ENCODE results near the gene FAM78A.

Gene FAM78A

GRCh38 chr9:131292937-131293336 lies 16.6 kb upstream of the FAM78A start:
- DNase-seq (ENCODE audit: insufficient read length, low spot score) (no peak), FAIRE-seq (no peak)

GRCh38 chr9:131291795-131292315 lies 15.5 kb upstream of the FAM78A start:
- DNase-seq (ENCODE audit: insufficient read length, low spot score) (no peak), FAIRE-seq (no peak)
- TF ChIP-seq PAX5 (IDR thresholded peaks at IDR 0.05; ENCODE audit: insufficient read depth, low read length, severe bottlenecking) (no peak), POU2F2 (IDR thresholded peaks at IDR 0.05; ENCODE audit: low read depth, low read length) (no peak), POLR2AphosphoS5 (IDR thresholded peaks at IDR 0.05; ENCODE audit: low read depth, low read length) (no peak), TAF1 (IDR thresholded peaks at IDR 0.05; ENCODE audit: low read depth, low read length) (no peak), SPI1 (IDR thresholded peaks at IDR 0.05; ENCODE audit: low read depth, low read length) (no peak), POLR2A (IDR thresholded peaks at IDR 0.05; ENCODE audit: low read depth, low read length) (no peak)

More at GRCh38 chr9:131292937-131293336, 16.6 kb upstream of the FAM78A start:
- no peak for TF ChIP-seq SPI1 (IDR thresholded peaks at IDR 0.05; ENCODE audit: low read depth, low read length)
- no peak for TF ChIP-seq TAF1 (IDR thresholded peaks at IDR 0.05; ENCODE audit: low read depth, low read length)
- TF ChIP-seq PAX5 (IDR thresholded peaks at IDR 0.05; ENCODE audit: insufficient read depth, low read length, severe bottlenecking) = no peak
- no peak for TF ChIP-seq POU2F2 (IDR thresholded peaks at IDR 0.05; ENCODE audit: low read depth, low read length)
- no peak for TF ChIP-seq POLR2A (IDR thresholded peaks at IDR 0.05; ENCODE audit: low read depth, low read length)
- no peak for TF ChIP-seq POLR2AphosphoS5 (IDR thresholded peaks at IDR 0.05; ENCODE audit: low read depth, low read length)

GRCh38 chr9:131290767-131291370 lies 14.6 kb upstream of the FAM78A start:
- FAIRE-seq = no peak
- TF ChIP-seq TAF1 (IDR thresholded peaks at IDR 0.05; ENCODE audit: low read depth, low read length) = no peak
- no peak for TF ChIP-seq POLR2A (IDR thresholded peaks at IDR 0.05; ENCODE audit: low read depth, low read length)
- no peak for TF ChIP-seq PAX5 (IDR thresholded peaks at IDR 0.05; ENCODE audit: insufficient read depth, low read length, severe bottlenecking)
- TF ChIP-seq SPI1 (IDR thresholded peaks at IDR 0.05; ENCODE audit: low read depth, low read length) = no peak
- TF ChIP-seq POLR2AphosphoS5 (IDR thresholded peaks at IDR 0.05; ENCODE audit: low read depth, low read length) = no peak
- TF ChIP-seq POU2F2 (IDR thresholded peaks at IDR 0.05; ENCODE audit: low read depth, low read length) = no peak
- no peak for DNase-seq (ENCODE audit: insufficient read length, low spot score)

GRCh38 chr9:131290036-131290766 lies 13.9 kb upstream of the FAM78A start:
- DNase-seq (ENCODE audit: insufficient read length, low spot score) (no peak), FAIRE-seq (no peak)
- TF ChIP-seq SPI1 (IDR thresholded peaks at IDR 0.05; ENCODE audit: low read depth, low read length) = no peak
- no peak for TF ChIP-seq POLR2A (IDR thresholded peaks at IDR 0.05; ENCODE audit: low read depth, low read length)
- TF ChIP-seq POLR2AphosphoS5 (IDR thresholded peaks at IDR 0.05; ENCODE audit: low read depth, low read length) = no peak
- TF ChIP-seq TAF1 (IDR thresholded peaks at IDR 0.05; ENCODE audit: low read depth, low read length) = no peak
- no peak for TF ChIP-seq PAX5 (IDR thresholded peaks at IDR 0.05; ENCODE audit: insufficient read depth, low read length, severe bottlenecking)
- no peak for TF ChIP-seq POU2F2 (IDR thresholded peaks at IDR 0.05; ENCODE audit: low read depth, low read length)

- no peak for TF ChIP-seq TAF1 (IDR thresholded peaks at IDR 0.05; ENCODE audit: low read depth, low read length)
- no peak for TF ChIP-seq POLR2AphosphoS5 (IDR thresholded peaks at IDR 0.05; ENCODE audit: low read depth, low read length)
- no peak for TF ChIP-seq SPI1 (IDR thresholded peaks at IDR 0.05; ENCODE audit: low read depth, low read length)
- no peak for TF ChIP-seq PAX5 (IDR thresholded peaks at IDR 0.05; ENCODE audit: insufficient read depth, low read length, severe bottlenecking)
- no peak for TF ChIP-seq POLR2A (IDR thresholded peaks at IDR 0.05; ENCODE audit: low read depth, low read length)
- TF ChIP-seq POU2F2 (IDR thresholded peaks at IDR 0.05; ENCODE audit: low read depth, low read length) = no peak
- DNase-seq (ENCODE audit: insufficient read length, low spot score) = peak; percentile 58
- FAIRE-seq = no peak
These were observed 13.2 kb upstream of the FAM78A start, which contains the start of gene PLPP7 for GRCh38 chr9:131289301-131290035. Gene PLPP7, plus strand, starts transcription at chr9:131289723. Its CDS starts 275 bp downstream, at chr9:131289998.

- TF ChIP-seq SPI1 (IDR thresholded peaks at IDR 0.05; ENCODE audit: low read depth, low read length) = no peak
- no peak for TF ChIP-seq POLR2A (IDR thresholded peaks at IDR 0.05; ENCODE audit: low read depth, low read length)
- no peak for TF ChIP-seq PAX5 (IDR thresholded peaks at IDR 0.05; ENCODE audit: insufficient read depth, low read length, severe bottlenecking)
- TF ChIP-seq POLR2AphosphoS5 (IDR thresholded peaks at IDR 0.05; ENCODE audit: low read depth, low read length) = no peak
- no peak for TF ChIP-seq TAF1 (IDR thresholded peaks at IDR 0.05; ENCODE audit: low read depth, low read length)
- no peak for TF ChIP-seq POU2F2 (IDR thresholded peaks at IDR 0.05; ENCODE audit: low read depth, low read length)
- FAIRE-seq (no peak), DNase-seq (ENCODE audit: insufficient read length, low spot score) (no peak)
These were observed 11.9 kb upstream of the FAM78A start for GRCh38 chr9:131288217-131288616.

- TF ChIP-seq TAF1 (IDR thresholded peaks at IDR 0.05; ENCODE audit: low read depth, low read length) (no peak), POU2F2 (IDR thresholded peaks at IDR 0.05; ENCODE audit: low read depth, low read length) (no peak), POLR2AphosphoS5 (IDR thresholded peaks at IDR 0.05; ENCODE audit: low read depth, low read length) (no peak), PAX5 (IDR thresholded peaks at IDR 0.05; ENCODE audit: insufficient read depth, low read length, severe bottlenecking) (no peak), POLR2A (IDR thresholded peaks at IDR 0.05; ENCODE audit: low read depth, low read length) (no peak), SPI1 (IDR thresholded peaks at IDR 0.05; ENCODE audit: low read depth, low read length) (no peak)
- no peak for FAIRE-seq
- DNase-seq (ENCODE audit: insufficient read length, low spot score) = no peak
These were observed 11.0 kb upstream of the FAM78A start for GRCh38 chr9:131287359-131287758.

GRCh38 chr9:131284856-131285255 lies 8.5 kb upstream of the FAM78A start:
- DNase-seq (ENCODE audit: insufficient read length, low spot score) (no peak), FAIRE-seq (no peak)
- TF ChIP-seq TAF1 (IDR thresholded peaks at IDR 0.05; ENCODE audit: low read depth, low read length) = no peak
- no peak for TF ChIP-seq SPI1 (IDR thresholded peaks at IDR 0.05; ENCODE audit: low read depth, low read length)
- TF ChIP-seq POLR2A (IDR thresholded peaks at IDR 0.05; ENCODE audit: low read depth, low read length) = no peak
- TF ChIP-seq POU2F2 (IDR thresholded peaks at IDR 0.05; ENCODE audit: low read depth, low read length) = no peak
- no peak for TF ChIP-seq PAX5 (IDR thresholded peaks at IDR 0.05; ENCODE audit: insufficient read depth, low read length, severe bottlenecking)
- TF ChIP-seq POLR2AphosphoS5 (IDR thresholded peaks at IDR 0.05; ENCODE audit: low read depth, low read length) = no peak

Data from GM12891 (cell line).